Measurements from ENCODE around the gene ATP6V1E1. TPM values are rescaled to one million over a fixed set of nuclear protein-coding genes. Genes with fewer than 3 reads are reported as not detected.

The ATP6V1E1 gene
- total and polyA plus RNA-seq, 9 of the 15 experiments (the other 6 are each of a cell fraction or from before 2014, with no cell fraction given) = 122 to 249 (median 179) TPM

GRCh38 chr22:17628406-17629172 is at the start of gene ATP6V1E1 (continued):
- TF ChIP-seq, protein P1, sequence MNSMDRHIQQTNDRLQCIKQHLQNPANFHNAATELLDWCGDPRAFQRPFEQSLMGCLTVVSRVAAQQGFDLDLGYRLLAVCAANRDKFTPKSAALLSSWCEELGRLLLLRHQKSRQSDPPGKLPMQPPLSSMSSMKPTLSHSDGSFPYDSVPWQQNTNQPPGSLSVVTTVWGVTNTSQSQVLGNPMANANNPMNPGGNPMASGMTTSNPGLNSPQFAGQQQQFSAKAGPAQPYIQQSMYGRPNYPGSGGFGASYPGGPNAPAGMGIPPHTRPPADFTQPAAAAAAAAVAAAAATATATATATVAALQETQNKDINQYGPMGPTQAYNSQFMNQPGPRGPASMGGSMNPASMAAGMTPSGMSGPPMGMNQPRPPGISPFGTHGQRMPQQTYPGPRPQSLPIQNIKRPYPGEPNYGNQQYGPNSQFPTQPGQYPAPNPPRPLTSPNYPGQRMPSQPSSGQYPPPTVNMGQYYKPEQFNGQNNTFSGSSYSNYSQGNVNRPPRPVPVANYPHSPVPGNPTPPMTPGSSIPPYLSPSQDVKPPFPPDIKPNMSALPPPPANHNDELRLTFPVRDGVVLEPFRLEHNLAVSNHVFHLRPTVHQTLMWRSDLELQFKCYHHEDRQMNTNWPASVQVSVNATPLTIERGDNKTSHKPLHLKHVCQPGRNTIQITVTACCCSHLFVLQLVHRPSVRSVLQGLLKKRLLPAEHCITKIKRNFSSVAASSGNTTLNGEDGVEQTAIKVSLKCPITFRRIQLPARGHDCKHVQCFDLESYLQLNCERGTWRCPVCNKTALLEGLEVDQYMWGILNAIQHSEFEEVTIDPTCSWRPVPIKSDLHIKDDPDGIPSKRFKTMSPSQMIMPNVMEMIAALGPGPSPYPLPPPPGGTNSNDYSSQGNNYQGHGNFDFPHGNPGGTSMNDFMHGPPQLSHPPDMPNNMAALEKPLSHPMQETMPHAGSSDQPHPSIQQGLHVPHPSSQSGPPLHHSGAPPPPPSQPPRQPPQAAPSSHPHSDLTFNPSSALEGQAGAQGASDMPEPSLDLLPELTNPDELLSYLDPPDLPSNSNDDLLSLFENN (IDR thresholded peaks at IDR 0.05; ENCODE audit: low read depth in 2 of 2, low read length in 2 of 2) = no peak
- TF ChIP-seq, protein P2, sequence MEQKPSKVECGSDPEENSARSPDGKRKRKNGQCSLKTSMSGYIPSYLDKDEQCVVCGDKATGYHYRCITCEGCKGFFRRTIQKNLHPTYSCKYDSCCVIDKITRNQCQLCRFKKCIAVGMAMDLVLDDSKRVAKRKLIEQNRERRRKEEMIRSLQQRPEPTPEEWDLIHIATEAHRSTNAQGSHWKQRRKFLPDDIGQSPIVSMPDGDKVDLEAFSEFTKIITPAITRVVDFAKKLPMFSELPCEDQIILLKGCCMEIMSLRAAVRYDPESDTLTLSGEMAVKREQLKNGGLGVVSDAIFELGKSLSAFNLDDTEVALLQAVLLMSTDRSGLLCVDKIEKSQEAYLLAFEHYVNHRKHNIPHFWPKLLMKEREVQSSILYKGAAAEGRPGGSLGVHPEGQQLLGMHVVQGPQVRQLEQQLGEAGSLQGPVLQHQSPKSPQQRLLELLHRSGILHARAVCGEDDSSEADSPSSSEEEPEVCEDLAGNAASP (IDR thresholded peaks at IDR 0.05) = no peak
- TF ChIP-seq TCF7 (IDR thresholded peaks at IDR 0.05; ENCODE audit: borderline replicate concordance) = no peak
- TF ChIP-seq, protein P3, sequence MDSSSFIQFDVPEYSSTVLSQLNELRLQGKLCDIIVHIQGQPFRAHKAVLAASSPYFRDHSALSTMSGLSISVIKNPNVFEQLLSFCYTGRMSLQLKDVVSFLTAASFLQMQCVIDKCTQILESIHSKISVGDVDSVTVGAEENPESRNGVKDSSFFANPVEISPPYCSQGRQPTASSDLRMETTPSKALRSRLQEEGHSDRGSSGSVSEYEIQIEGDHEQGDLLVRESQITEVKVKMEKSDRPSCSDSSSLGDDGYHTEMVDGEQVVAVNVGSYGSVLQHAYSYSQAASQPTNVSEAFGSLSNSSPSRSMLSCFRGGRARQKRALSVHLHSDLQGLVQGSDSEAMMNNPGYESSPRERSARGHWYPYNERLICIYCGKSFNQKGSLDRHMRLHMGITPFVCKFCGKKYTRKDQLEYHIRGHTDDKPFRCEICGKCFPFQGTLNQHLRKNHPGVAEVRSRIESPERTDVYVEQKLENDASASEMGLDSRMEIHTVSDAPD (CRISPR knock-in tag; IDR thresholded peaks at IDR 0.05) = no peak
- TF ChIP-seq MBD2 (IDR thresholded peaks at IDR 0.05; ENCODE audit: borderline replicate concordance, low read depth) = peak; percentile 60
- no peak for TF ChIP-seq SRF (CRISPR knock-in tag; IDR thresholded peaks at IDR 0.05)
- TF ChIP-seq HDAC2 (IDR thresholded peaks at IDR 0.05) = 0 out of 2 replicates have a peak, but pooled peaks have one; percentile 54
- TF ChIP-seq, protein P4, sequence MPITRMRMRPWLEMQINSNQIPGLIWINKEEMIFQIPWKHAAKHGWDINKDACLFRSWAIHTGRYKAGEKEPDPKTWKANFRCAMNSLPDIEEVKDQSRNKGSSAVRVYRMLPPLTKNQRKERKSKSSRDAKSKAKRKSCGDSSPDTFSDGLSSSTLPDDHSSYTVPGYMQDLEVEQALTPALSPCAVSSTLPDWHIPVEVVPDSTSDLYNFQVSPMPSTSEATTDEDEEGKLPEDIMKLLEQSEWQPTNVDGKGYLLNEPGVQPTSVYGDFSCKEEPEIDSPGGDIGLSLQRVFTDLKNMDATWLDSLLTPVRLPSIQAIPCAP (CRISPR knock-in tag; IDR thresholded peaks at IDR 0.05; ENCODE audit: borderline replicate concordance) = no peak
- TF ChIP-seq RHOXF2B (CRISPR knock-in tag; conservative IDR thresholded peaks at IDR 0.05) = peak; percentile 80; the same call in 1 of the 2 replicates
- TF ChIP-seq MXI1 (IDR thresholded peaks at IDR 0.05; ENCODE audit: low read depth, low read length) = peak; percentile 32; the same call in 1 of the 2 replicates
- no peak for TF ChIP-seq ETS2 (tag; IDR thresholded peaks at IDR 0.05; ENCODE audit: borderline replicate concordance, poor library complexity, severe bottlenecking)
- peak; percentile 93 for TF ChIP-seq EP400 (IDR thresholded peaks at IDR 0.05)
- no peak for TF ChIP-seq MEIS2 (IDR thresholded peaks at IDR 0.05; ENCODE audit: partially characterized antibody)
- no peak for TF ChIP-seq HINFP (tag; conservative IDR thresholded peaks at IDR 0.05; ENCODE audit: low read depth)
- no peak for TF ChIP-seq TRIM24 (IDR thresholded peaks at IDR 0.05)
